Measurements from ENCODE around the gene TJP3.

Gene TJP3

GRCh38 chr19:3771000-3771905 is 63.1 kb downstream of the TJP3 start:
- no peak for DNase-seq

- DNase-seq: no peak
Observed at GRCh38 chr19:3771906-3772455, 63.8 kb downstream of the TJP3 start, which contains the start of gene RAX2. Gene RAX2, minus strand, starts transcription at chr19:3772228. Its CDS starts 486 bp downstream, at chr19:3771742.

- DNase-seq: no peak
Observed at GRCh38 chr19:3773814-3774515, 65.8 kb downstream of the TJP3 start.

- no peak for DNase-seq
Observed at GRCh38 chr19:3774621-3775373, 66.6 kb downstream of the TJP3 start.

- no peak for DNase-seq
Observed at GRCh38 chr19:3775374-3775711, 67.2 kb downstream of the TJP3 start.

GRCh38 chr19:3775831-3776230 is 67.6 kb downstream of the TJP3 start:
- DNase-seq: no peak

- no peak for DNase-seq
Observed at GRCh38 chr19:3776479-3777040, 68.4 kb downstream of the TJP3 start.

- DNase-seq: no peak
Observed at GRCh38 chr19:3778104-3778867, 70.1 kb downstream of the TJP3 start.

- no peak for DNase-seq
Observed at GRCh38 chr19:3778899-3779723, 70.9 kb downstream of the TJP3 start.

GRCh38 chr19:3780786-3781304 is 72.7 kb downstream of the TJP3 start:
- DNase-seq: no peak

GRCh38 chr19:3781603-3782002 is 73.4 kb downstream of the TJP3 start:
- DNase-seq: no peak

GRCh38 chr19:3782330-3782729 is 74.1 kb downstream of the TJP3 start:
- DNase-seq: no peak

GRCh38 chr19:3782903-3783302 is 74.7 kb downstream of the TJP3 start:
- DNase-seq: no peak

GRCh38 chr19:3783660-3784584 is 75.7 kb downstream of the TJP3 start:
- DNase-seq: peak; percentile 26 to 38

- DNase-seq: no peak
Observed at GRCh38 chr19:3784607-3785450, 76.6 kb downstream of the TJP3 start.

- DNase-seq: peak; percentile 39 to 54
Observed at GRCh38 chr19:3785451-3785937, 77.3 kb downstream of the TJP3 start.

- peak in 1 of 2 experiments; percentile 25 for DNase-seq
Observed at GRCh38 chr19:3785938-3786824, 78.0 kb downstream of the TJP3 start, which contains the start of gene MATK. Gene MATK, minus strand, starts transcription at chr19:3786381. Its CDS starts 1,246 bp downstream, at chr19:3785135.

Data from activated CD4-positive, alpha-beta T cell treated with anti-CD3 and anti-CD28 coated beads, Interleukin-2, amount 50 U/mL, for 4 hours (primary cell).